Putamen (tissue), 1 donor: Measurements from ENCODE around the gene TAOK2.

Source experiments
- DNase-seq: peaks from one replicate; pipeline ENCODE4 v3.0.0-alpha.2; 2016; ENCODE audit warnings: low spot score

TAOK2 gene

DNA sequence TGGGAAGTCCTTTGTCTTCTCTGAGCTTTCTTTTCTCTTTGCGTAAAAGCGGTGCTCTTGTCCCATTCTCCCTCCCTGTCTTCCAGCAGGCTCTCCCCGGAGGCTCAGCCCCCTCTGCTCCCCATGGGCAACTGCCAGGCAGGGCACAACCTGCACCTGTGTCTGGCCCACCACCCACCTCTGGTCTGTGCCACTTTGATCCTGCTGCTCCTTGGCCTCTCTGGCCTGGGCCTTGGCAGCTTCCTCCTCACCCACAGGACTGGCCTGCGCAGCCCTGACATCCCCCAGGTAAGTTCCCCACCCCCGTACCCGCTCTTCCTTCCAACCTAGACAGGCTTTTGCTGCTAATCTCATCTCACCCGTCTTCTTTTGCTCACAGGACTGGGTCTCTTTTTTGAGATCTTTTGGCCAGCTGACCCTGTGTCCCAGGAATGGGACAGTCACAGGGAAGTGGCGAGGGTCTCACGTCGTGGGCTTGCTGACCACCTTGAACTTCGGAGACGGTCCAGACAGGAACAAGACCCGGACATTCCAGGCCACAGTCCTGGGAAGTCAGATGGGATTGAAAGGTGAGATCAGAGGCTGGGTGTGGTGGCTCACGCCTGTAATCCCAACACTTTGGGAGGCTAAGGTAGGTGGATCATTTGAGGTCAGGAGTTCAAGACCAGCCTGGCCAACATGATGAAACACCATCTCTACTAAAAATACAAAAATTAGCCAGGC lies 10.5 kb upstream of the TAOK2 start:
- DNase-seq: no peak

GRCh38 chr16:29968205-29968604 lies 5.5 kb upstream of the TAOK2 start:
- DNase-seq: no peak

- no peak for DNase-seq
Measured at GRCh38 chr16:29971304-29971703, 2.4 kb upstream of the TAOK2 start.

DNA sequence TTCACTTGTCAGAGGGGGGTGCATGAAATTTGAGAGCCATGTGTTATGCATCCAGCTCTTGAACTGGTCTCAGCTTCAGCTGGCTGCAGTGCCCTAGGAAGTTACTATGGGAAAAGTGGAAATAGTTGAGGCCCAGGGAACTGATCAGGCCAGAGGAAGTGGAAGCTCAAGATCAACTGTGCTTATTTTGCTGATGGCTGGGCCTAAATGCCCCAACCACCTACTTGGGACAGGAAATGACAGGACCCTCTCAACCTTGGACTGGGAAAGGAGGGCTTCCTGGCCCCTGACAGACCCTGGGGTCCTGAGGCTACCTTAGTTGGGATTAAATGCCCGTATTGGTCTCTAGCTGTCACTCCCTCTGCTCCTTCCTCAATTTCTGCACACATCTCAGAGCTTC lies 1.2 kb upstream of the TAOK2 start:
- DNase-seq: no peak

GRCh38 chr16:29972992-29973383 lies 680 bp upstream of the TAOK2 start:
- DNase-seq: no peak

DNA sequence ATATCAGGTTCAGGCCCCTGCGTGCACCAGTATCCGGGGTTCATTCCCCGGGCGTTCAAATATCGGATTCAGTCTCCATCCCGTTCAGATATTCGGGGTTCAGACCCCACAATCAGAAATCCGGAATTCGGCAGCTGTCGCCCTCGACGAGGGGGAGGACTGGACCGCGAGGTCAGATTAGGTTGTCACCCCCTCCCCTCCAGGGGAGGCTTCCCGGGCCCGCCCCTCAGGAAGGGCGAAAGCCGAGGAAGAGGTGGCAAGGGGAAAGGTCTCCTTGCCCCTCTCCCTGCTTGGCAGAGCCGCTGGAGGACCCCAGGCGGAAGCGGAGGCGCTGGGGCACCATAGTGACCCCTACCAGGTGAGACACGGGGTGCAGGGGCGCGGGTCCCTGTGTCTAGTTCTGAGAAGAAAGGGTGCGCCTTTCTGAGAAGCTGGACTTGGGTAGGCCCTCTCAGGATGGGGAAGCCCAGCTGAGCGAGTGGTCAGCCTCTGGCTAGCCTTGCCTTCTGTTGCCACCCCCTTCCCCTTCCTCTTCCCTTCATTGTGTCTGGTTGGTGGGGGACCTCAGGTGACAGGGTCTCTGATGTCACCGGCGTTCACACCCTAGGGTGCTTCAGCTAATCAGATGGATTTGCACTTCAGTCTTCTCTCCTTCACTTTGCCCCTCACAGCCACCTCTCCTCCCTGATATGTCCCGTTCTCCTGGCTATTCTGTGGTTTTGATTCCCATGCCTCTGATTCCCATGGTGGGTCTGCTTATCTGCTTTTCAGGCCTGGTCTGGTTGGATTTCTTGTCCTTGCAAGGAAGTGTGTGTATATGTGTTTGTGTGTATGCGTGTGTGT lies 844 bp downstream of the TAOK2 start:
- DNase-seq: no peak

DNA sequence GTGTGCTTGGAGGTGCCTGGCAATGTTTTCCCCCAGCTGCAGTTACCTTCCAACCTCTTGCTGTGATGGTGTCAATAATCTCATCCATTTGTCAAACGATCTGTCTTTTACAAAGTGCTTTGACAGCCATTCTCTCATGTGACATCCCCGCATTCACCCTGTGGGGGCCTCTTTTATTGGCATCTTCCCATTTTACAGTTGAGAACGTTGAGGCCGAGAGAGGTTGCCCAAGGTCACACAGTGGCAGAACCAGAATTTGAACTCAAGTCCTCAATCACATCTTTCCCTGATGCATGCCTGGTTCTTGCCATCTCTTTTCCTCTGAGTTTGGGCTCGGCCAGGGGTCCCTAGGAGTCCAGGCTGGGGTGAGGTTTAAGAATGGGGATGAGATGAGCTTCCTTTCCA lies 1.5 kb downstream of the TAOK2 start:
- DNase-seq: no peak

DNA sequence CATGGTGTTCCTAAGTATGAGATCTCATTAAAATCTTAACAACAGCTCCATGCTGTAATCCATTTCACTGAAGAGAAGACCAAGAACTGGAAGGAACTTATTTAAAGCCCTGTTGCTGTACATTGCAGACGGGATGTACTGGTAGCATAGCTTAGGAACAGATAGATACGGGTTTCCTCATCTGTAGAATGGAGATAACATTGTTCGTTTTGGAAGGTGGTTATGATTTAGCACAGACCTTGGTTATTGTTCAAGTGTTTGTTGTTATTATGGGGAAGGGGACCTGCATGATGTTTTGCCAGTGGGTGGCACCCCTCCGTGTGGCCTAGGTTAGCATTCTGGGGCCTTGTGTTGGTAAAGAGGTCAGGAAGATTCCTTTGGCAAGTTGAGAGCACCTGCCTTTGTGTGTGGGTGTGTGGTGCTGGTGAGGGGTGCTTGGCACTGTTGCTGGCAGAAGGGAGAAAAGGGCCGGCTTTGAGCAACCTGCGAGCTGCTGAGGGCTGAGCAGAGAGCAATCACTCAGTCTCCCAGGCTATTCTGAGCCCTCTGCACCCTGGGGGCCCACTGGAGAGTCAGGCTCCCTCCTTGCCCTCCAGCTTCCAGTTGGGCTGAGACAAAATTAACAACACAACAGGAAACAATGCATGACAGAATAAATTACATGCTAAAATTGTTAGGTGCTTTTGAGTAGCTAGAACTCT lies 2.3 kb downstream of the TAOK2 start:
- DNase-seq: no peak

- no peak for DNase-seq
Measured at GRCh38 chr16:29977063-29977825, 3.6 kb downstream of the TAOK2 start.

GRCh38 chr16:29978081-29978480 lies 4.4 kb downstream of the TAOK2 start:
- no peak for DNase-seq

GRCh38 chr16:29978564-29979270 lies 5.0 kb downstream of the TAOK2 start:
- no peak for DNase-seq

DNA sequence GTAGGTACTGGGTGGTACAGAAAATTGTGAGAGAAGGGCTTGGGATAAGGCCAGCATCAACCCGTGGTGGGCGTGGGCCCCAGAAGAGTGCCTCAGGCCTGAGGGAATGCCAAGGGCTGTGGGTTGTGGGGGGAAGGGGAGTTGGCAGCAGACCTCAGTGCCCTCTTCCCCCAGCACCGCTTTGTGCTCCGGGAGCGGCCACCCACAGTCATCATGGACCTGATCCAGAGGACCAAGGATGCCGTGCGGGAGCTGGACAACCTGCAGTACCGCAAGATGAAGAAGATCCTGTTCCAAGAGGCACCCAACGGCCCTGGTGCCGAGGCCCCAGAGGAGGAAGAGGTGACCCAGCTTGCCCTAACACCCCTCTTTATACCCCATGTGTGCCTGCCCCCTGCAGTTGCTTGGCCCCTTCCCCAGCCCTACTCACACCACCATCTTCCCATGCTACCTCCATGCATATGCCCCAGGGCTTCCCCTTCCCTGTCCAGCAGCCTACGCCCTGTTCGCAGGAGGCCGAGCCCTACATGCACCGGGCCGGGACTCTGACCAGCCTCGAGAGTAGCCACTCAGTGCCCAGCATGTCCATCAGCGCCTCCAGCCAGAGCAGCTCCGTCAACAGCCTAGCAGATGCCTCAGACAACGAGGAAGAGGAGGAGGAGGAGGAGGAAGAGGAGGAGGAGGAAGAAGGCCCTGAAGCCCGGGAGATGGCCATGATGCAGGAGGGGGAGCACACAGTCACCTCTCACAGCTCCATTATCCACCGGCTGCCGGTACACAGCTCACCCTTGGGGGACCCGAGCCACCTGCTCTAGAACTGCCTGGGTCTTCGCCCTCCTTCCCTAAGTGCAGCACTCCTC lies 9.1 kb downstream of the TAOK2 start:
- no peak for DNase-seq

- no peak for DNase-seq
Measured at GRCh38 chr16:29983420-29984136, 9.9 kb downstream of the TAOK2 start.

DNA sequence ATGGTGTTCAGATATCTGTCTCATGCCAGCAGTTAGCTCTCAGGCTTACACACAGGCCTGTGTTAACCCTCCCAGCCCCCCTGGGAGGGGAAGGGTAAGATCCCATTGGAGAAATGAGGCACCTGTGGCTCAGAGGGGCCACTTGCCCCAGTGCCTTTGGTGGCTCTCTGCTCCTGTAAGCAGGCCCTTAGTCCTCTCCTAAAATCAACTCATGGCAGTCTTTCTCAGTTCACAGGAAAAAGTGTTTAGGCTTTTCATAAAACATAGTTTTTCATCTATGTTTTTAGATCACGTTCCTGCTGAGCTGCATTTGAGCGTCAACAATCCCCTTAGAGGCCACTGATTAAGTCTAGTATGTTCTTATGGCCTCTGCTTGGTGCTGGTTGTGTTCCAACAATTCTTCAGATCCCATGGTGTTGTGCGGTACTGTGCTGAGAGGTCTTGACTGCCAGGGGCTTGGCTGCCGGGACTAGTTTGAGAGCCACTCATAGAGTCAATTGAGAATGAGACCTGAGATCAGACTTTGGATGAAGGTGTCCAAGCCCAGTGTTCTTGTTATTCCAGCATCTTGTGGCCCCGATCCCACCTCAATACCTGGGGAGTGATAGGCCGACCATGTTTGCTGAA lies 10.6 kb downstream of the TAOK2 start:
- no peak for DNase-seq

GRCh38 chr16:29984764-29985147 lies 11.1 kb downstream of the TAOK2 start:
- DNase-seq: no peak

GRCh38 chr16:29985271-29985811 lies 11.7 kb downstream of the TAOK2 start:
- DNase-seq: no peak

- no peak for DNase-seq
Measured at GRCh38 chr16:29986231-29986630, 12.6 kb downstream of the TAOK2 start.

- no peak for DNase-seq
Measured at GRCh38 chr16:29986931-29987330, 13.3 kb downstream of the TAOK2 start.
